Measurements from ENCODE around the gene PPM1L.
A peak's percentile ranks its signal among the peaks of the same experiment; 100 is the strongest.

PPM1L gene

DNA sequence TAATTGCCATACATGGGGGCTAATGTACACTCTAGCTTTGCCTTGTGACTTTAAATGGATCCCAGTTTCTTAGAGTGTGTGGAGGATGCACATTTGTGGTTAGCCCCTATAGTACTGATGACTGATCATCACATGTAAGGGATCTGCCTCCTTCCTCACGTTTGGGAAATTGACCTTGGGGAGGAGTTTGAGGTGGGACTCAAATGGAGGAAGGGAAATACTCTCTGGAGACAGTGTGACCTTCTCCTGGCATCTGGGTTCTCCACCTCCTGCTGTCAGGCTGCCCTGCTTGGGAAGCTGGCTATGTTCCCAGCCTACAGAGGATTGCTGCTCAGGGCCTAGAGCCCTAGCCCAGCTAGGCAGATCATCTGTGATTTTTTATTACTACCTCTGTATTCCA lies 48.7 kb downstream of the PPM1L start:
- no peaks in the 10 kb centered on the region for H3K9me3 ChIP-seq (ENCODE audit: insufficient read depth, low read depth, low read length)
- H2AFZ ChIP-seq (ENCODE audit: insufficient read depth, low read length, poor library complexity), result no peak overlapping the region
- DNase-seq, result no peak

DNA sequence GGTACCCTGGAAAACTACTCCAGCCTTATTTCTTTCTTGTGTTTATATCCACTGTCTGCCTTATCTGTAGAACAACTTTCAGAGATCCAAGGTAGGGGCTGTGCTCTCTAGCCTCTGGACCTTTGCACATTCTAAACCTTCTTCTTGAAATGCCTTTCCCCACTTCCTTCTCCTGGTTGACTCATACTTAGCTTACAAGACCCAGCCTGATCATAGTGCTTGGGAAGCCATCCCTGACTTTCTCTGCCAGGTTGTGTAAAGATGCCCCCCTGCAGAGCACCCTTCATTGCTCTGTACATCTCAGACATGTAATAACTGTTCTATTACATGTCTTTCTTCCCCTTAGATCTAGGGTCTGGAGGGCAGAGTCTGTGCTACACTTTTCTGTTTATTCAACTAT lies 50.1 kb downstream of the PPM1L start:
- Histone ChIP-seq H3K36me3 (ENCODE audit: control insufficient read depth in 1 of 2, insufficient read depth in 2 of 2, low read length in 2 of 2) (no peaks in the 10 kb centered on the region), H3K9ac (ENCODE audit: low read length) (no peak overlapping the region), H3K23ac (ENCODE audit: low read length) (no peak overlapping the region), H3K4me2 (ENCODE audit: low read length) (no peak overlapping the region), H2BK12ac (ENCODE audit: low read length) (no peak overlapping the region), H4K12ac (ENCODE audit: low read depth, low read length) (no peak overlapping the region), H3K9me3 (ENCODE audit: insufficient read depth, low read depth, low read length) (no peaks in the 10 kb centered on the region), H3K79me2 (ENCODE audit: control insufficient read depth, insufficient read depth, low read length, poor library complexity) (no peaks in the 10 kb centered on the region), H2BK5ac (ENCODE audit: low read depth, low read length, poor library complexity) (no peak overlapping the region), H3K79me1 (ENCODE audit: low read length) (no peaks in the 10 kb centered on the region), H4K91ac (ENCODE audit: low read depth, low read length) (no peak overlapping the region), H3K4ac (ENCODE audit: low read depth, low read length) (no peak overlapping the region), H2AK5ac (ENCODE audit: low read length) (no peak overlapping the region), H3K18ac (ENCODE audit: low read length) (no peak overlapping the region), H2AFZ (ENCODE audit: insufficient read depth, low read length, poor library complexity) (no peak overlapping the region), H3K27me3 (ENCODE audit: insufficient read depth, low read length) (no peaks in the 10 kb centered on the region), H3K4me3 (ENCODE audit: low read depth, low read length) (no peak overlapping the region), H3K14ac (ENCODE audit: low read length) (no peak overlapping the region), H3K4me1 (ENCODE audit: control insufficient read depth in 1 of 2, insufficient read depth in 2 of 2, low read length in 2 of 2) (peaks cover 2% of the 10 kb centered on the region in 2 experiments), H2BK120ac (ENCODE audit: insufficient read depth, low read length, poor library complexity) (no peak overlapping the region), H4K8ac (ENCODE audit: low read depth, low read length) (no peak overlapping the region), H3K27ac (ENCODE audit: low read depth, low read length) (no peak overlapping the region)
- DNase-seq, result peak in 1 of 2 donors; percentile 27

More for the DNA sequence above, 48.7 kb downstream of the PPM1L start:
- Histone ChIP-seq H3K79me1 (ENCODE audit: low read length) (no peaks in the 10 kb centered on the region), H3K9ac (ENCODE audit: low read length) (no peak overlapping the region), H3K79me2 (ENCODE audit: control insufficient read depth, insufficient read depth, low read length, poor library complexity) (no peaks in the 10 kb centered on the region), H3K4ac (ENCODE audit: low read depth, low read length) (no peak overlapping the region), H3K14ac (ENCODE audit: low read length) (no peak overlapping the region), H2BK12ac (ENCODE audit: low read length) (no peak overlapping the region), H3K23ac (ENCODE audit: low read length) (no peak overlapping the region), H2BK5ac (ENCODE audit: low read depth, low read length, poor library complexity) (no peak overlapping the region), H3K4me1 (ENCODE audit: control insufficient read depth in 1 of 2, insufficient read depth in 2 of 2, low read length in 2 of 2) (peaks cover 2% of the 10 kb centered on the region in 2 experiments), H3K27ac (ENCODE audit: low read depth, low read length) (no peak overlapping the region), H2AK5ac (ENCODE audit: low read length) (no peak overlapping the region), H4K91ac (ENCODE audit: low read depth, low read length) (no peak overlapping the region), H4K12ac (ENCODE audit: low read depth, low read length) (no peak overlapping the region), H3K4me3 (ENCODE audit: low read depth, low read length) (no peak overlapping the region), H4K8ac (ENCODE audit: low read depth, low read length) (no peak overlapping the region), H3K36me3 (ENCODE audit: control insufficient read depth in 1 of 2, insufficient read depth in 2 of 2, low read length in 2 of 2) (no peaks in the 10 kb centered on the region), H2BK120ac (ENCODE audit: insufficient read depth, low read length, poor library complexity) (no peak overlapping the region), H3K4me2 (ENCODE audit: low read length) (no peak overlapping the region), H3K18ac (ENCODE audit: low read length) (no peak overlapping the region), H3K27me3 (ENCODE audit: insufficient read depth, low read length) (no peaks in the 10 kb centered on the region)
- no CpG with 5 or more reads among the region's 1 CpG for WGBS (ENCODE audit: extremely low coverage, insufficient coverage, insufficient read length)

DNA sequence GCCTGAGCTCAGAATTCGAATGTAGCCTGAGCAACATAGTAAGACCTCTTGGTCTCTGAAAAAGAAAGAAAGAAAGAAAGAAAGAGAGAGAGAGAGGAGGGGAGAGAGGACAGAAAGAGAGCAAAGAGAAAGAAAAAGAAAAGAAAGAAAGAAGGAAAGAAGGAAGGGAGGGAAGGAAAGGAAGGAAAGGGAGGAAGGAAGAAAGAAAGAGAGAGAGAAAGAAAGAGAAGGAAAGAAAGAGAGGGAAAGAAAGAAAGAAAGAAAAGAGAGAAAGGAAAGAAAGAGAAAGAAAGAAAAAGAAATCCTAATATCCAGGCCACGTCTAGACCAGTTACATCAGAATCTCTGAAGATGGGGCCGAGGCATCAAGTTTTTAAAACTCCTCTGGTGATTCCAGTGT lies 50.7 kb downstream of the PPM1L start:
- WGBS (ENCODE audit: extremely low coverage, insufficient coverage, insufficient read length), result no CpG with 5 or more reads among the region's 3 CpGs
- H3K14ac ChIP-seq (ENCODE audit: low read length), result no peak overlapping the region

DNA sequence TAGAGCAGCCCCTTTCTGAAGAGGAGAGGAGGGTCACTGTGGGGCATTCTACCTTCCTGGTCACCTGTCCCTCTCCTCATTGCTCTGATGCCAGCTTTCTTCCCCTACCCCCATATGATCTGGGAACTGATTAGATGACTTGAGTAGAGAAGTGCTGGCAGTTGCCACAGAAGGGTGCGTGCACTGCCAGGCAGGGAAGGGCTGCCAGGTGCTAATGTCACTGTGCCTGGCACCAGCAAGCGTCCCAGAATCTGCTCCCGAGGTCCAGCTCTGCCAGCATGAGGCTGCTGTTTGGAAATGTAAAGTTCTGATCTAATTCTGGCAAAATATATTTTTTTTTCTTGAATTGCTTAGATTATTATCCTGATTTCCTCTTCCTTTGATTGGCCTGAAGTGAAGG lies 52.8 kb downstream of the PPM1L start:
- Histone ChIP-seq H3K27ac (ENCODE audit: low read depth, low read length) (no peak overlapping the region), H2BK5ac (ENCODE audit: low read depth, low read length, poor library complexity) (no peak overlapping the region), H3K18ac (ENCODE audit: low read length) (no peak overlapping the region), H3K23ac (ENCODE audit: low read length) (no peak overlapping the region), H2AFZ (ENCODE audit: insufficient read depth, low read length, poor library complexity) (no peak overlapping the region), H3K4me2 (ENCODE audit: low read length) (no peak overlapping the region), H4K91ac (ENCODE audit: low read depth, low read length) (no peak overlapping the region), H3K14ac (ENCODE audit: low read length) (no peak overlapping the region), H3K4ac (ENCODE audit: low read depth, low read length) (no peak overlapping the region), H3K9ac (ENCODE audit: low read length) (no peak overlapping the region), H2AK5ac (ENCODE audit: low read length) (no peak overlapping the region), H3K27me3 (ENCODE audit: insufficient read depth, low read length) (no peaks in the 10 kb centered on the region), H3K4me1 (ENCODE audit: control insufficient read depth in 1 of 2, insufficient read depth in 2 of 2, low read length in 2 of 2) (peaks cover 0 to 2% of the 10 kb centered on the region in 2 experiments), H3K79me2 (ENCODE audit: control insufficient read depth, insufficient read depth, low read length, poor library complexity) (no peaks in the 10 kb centered on the region), H4K8ac (ENCODE audit: low read depth, low read length) (no peak overlapping the region), H2BK12ac (ENCODE audit: low read length) (no peak overlapping the region), H3K4me3 (ENCODE audit: low read depth, low read length) (no peak overlapping the region), H4K12ac (ENCODE audit: low read depth, low read length) (no peak overlapping the region), H2BK120ac (ENCODE audit: insufficient read depth, low read length, poor library complexity) (no peak overlapping the region), H3K79me1 (ENCODE audit: low read length) (no peaks in the 10 kb centered on the region), H3K9me3 (ENCODE audit: insufficient read depth, low read depth, low read length) (no peaks in the 10 kb centered on the region), H3K36me3 (ENCODE audit: control insufficient read depth in 1 of 2, insufficient read depth in 2 of 2, low read length in 2 of 2) (no peaks in the 10 kb centered on the region)
- no CpG with 5 or more reads among the region's 3 CpGs for WGBS (ENCODE audit: extremely low coverage, insufficient coverage, insufficient read length)
- DNase-seq, result no peak

More for the DNA sequence above, 50.7 kb downstream of the PPM1L start:
- H4K12ac ChIP-seq (ENCODE audit: low read depth, low read length), result no peak overlapping the region
- no peak overlapping the region for H3K4me2 ChIP-seq (ENCODE audit: low read length)
- H4K8ac ChIP-seq (ENCODE audit: low read depth, low read length), result no peak overlapping the region
- no peak overlapping the region for H3K9ac ChIP-seq (ENCODE audit: low read length)
- no peak overlapping the region for H3K18ac ChIP-seq (ENCODE audit: low read length)
- H2AK5ac ChIP-seq (ENCODE audit: low read length), result no peak overlapping the region
- H4K91ac ChIP-seq (ENCODE audit: low read depth, low read length), result no peak overlapping the region
- no peak overlapping the region for H2AFZ ChIP-seq (ENCODE audit: insufficient read depth, low read length, poor library complexity)
- DNase-seq, result no peak
- no peak overlapping the region for H3K4me3 ChIP-seq (ENCODE audit: low read depth, low read length)
- no peak overlapping the region for H3K27ac ChIP-seq (ENCODE audit: low read depth, low read length)
- no peaks in the 10 kb centered on the region for H3K27me3 ChIP-seq (ENCODE audit: insufficient read depth, low read length)
- no peaks in the 10 kb centered on the region for H3K79me2 ChIP-seq (ENCODE audit: control insufficient read depth, insufficient read depth, low read length, poor library complexity)
- no peak overlapping the region for H2BK12ac ChIP-seq (ENCODE audit: low read length)
- no peaks in the 10 kb centered on the region for H3K9me3 ChIP-seq (ENCODE audit: insufficient read depth, low read depth, low read length)
- H2BK5ac ChIP-seq (ENCODE audit: low read depth, low read length, poor library complexity), result no peak overlapping the region
- H3K36me3 ChIP-seq (ENCODE audit: control insufficient read depth in 1 of 2, insufficient read depth in 2 of 2, low read length in 2 of 2), result no peaks in the 10 kb centered on the region
- no peak overlapping the region for H2BK120ac ChIP-seq (ENCODE audit: insufficient read depth, low read length, poor library complexity)
- no peak overlapping the region for H3K23ac ChIP-seq (ENCODE audit: low read length)
- H3K4ac ChIP-seq (ENCODE audit: low read depth, low read length), result no peak overlapping the region
- peaks cover 0 to 2% of the 10 kb centered on the region in 2 experiments for H3K4me1 ChIP-seq (ENCODE audit: control insufficient read depth in 1 of 2, insufficient read depth in 2 of 2, low read length in 2 of 2)
- H3K79me1 ChIP-seq (ENCODE audit: low read length), result no peaks in the 10 kb centered on the region

Measured in trophoblast cell (in vitro differentiated cells and primary cell).